ENCODE data around the gene ARHGAP25.

ARHGAP25 gene

DNA sequence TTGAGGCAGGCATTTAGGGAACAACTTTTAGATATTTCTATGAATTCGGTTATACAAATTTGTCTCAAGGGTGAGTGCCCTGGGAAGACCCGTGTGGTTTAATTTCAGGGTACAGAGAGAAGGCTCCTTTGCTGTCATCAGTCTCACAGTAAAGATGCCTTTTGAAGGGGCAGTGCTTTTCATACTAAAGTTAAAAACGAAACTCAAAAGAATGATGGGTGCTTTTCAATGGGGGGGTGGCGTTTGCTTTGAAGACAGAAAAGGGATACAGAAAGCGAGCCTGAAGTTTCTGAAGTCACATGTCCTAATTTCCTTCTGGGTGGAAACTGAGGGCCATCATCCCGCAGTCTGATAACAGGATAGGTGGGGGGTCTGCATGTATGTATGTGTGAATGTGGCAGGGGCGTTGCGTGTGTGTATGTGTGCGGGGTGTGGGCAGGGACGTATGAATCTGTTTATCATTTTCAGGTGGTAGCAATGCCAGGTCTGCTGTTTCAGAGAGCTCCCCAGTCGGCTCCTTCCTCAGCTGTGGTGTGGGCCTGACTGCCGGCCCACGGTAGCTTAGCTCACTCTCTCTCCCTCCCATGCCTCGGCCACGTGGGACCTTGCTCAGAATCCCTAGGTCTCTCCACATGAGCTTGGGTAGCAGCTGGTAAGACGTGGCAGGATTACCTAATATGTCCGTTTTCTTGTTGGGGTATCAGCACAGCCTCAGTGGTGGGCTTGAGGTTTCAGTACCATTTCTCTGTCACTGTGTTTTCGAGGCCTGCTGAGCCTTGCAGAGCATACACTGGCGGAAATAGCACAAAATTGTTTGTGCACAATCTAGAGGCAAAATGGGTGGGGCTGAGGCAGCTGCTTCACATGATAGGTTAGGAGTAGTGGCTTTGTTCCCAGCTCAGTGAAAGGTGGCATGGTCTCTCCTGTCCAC is 32.7 kb downstream of the ARHGAP25 start:
- DNase-seq, result peak; percentile 39 to 66

- no peak for DNase-seq
Measured at GRCh38 chr2:68767996-68768395, 33.4 kb downstream of the ARHGAP25 start.

DNA sequence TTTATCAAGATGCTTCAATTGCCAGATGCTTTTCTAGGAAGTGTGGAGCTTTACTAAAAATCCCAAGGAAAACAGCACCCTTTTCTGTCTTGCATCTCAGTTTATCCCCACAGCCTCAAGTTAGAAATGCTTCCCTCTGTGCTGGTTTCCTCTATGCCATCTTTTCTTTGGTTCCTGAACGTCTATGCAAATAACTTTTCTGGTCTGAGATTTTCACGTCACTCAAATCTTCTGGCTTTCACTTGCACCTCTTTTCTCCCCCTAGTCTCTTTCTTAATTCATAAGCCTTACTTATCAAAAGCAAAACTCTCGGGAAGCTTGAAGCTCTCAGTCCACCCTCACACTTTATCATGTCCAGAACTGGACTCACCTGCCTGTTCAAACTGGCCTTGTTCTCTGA is 33.9 kb downstream of the ARHGAP25 start:
- no peak for DNase-seq

DNA sequence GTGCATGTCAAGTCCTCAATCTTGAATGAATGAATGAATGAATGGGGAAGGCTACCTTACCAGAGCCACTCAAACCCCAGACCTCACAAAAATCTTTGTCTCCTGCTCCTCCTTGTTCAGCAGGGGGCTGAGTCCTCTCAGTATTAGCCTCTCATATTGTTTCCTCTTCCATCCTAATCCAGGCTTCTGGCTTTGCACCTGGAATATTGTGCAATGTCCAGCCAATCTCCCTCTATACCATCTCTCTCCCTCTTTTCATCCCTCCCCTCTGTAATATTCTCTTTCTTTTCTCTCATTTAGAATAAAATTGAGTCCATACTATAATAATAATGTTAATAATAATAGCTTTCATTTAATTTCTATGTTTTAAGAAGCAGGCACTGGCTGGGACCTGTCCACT is 34.3 kb downstream of the ARHGAP25 start:
- no peak for DNase-seq

DNA sequence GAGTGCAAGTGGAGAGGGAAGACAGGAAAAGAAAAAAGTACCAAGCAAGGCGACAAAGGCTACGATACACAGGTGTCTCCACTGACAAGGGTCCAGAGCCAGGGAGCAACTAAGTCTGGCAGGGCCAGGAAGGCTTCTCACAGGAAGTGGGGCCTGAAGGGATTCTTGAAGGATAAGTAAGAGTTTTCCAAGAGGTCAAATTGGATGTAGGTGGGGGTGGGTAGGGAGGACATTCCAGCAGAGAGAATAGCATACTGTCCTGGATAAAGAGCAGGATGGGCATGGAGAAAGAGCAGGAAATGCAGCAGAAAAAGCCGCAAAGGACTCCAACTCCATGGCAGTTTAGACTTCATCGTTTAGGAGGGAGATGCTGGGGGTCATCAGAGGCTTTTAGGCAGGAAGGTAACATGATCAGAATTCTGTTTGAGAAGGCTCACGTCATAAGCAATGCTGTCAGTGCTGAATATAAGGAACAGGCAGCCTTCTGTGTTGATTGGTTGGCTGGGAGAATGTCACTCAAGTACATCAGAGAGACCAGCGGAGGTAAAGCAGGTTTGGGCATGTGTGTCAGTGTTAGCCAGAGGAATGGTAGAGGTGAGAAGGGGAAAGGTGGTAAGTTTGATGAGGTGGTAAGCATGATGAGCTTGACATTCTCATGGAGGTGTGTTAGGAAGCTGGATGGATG is 35.1 kb downstream of the ARHGAP25 start:
- DNase-seq, result peak; percentile 43 to 46

DNA sequence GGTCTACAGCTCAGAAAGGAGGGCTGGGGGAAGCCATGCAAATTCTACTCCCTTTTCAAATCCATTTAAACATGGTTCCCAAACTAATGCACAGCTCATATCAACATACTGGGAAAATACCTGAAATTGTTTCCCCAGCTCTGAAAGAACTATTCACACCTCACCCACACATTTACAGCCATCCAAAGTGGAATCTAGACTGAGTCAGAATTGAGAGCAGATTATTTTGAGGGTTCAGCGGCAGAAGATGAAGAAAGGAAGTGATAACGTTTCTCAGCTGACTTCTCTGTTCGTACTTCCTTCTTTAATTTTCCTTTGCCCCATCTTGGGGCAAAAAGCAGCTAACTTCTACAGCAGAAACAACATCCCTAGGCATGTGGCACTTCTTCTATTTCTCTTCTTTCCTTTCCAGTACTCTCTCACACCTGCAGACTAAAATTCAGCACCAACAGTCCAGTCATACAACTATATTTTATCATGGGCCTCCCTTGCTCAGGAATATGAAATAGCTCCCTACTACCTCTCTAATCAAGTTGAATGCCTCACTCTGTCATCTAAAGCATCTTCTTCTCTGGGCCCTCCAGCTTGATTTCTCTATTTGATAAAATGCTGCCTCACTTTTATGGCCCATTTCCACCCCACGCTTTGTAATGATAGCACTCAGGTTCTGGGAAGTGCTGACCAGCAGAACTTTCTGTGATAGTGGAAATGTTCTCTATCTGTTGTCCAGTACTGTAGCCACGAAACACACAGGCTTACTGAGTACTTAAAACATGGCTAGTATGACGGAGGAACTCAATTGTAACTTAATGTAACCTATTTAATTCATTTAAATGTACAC is 35.9 kb downstream of the ARHGAP25 start:
- DNase-seq, result peak in 1 of 2 donors; percentile 40

DNA sequence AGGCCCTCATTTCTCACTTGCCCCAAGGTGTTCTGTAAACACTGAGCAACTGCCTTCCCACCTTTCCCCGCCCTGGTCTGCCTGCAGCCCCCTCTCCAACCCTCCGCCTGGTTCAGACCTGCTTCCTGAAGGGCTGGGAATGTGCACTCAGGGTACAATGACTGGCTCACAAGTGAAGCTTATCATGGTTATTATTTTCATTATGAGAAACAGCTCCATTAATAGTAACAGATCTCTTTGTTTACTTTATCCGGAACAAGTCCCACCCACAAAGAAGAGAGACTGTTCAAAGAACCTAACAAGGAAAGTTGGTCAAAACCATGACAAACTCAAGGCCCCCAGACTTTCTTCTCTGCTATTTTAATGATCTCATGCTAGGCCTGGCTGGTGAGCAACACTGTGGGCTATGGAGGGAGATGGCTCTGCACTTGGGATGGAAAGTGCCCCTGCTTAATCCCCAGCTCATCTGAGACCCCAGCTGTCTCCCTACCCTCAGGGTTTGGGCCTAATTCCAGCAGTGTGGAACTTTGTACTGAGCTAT is 36.7 kb downstream of the ARHGAP25 start:
- peak in 1 of 2 donors; percentile 36 for DNase-seq

GRCh38 chr2:68772109-68772508 is 37.5 kb downstream of the ARHGAP25 start:
- no peak for DNase-seq

GRCh38 chr2:68774569-68775271 is 40.1 kb downstream of the ARHGAP25 start:
- DNase-seq, result peak; percentile 70 to 79

DNA sequence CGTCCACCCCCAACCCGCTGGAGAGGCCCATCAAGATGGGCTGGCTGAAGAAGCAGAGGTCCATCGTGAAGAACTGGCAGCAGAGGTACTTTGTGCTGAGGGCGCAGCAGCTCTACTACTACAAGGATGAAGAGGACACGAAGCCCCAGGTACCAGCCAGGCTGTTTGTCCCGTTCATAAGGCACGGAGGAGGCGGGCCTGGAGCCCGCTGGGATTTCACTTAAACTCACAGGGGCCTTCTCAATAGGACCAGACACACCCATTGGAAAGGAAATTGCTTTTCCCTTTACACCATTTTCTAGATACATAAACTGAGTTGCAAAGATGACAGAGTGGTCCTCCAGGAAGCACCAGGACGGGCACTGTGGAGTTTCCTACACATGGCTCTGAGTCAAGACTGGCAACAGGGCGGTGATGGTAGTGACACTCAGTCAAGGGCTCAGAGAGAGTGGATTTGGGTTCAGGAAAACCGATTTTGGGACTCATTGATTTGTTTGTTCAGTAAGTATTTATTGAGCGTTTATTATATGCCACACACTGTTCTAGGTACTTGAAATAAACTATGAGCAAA is 40.7 kb downstream of the ARHGAP25 start:
- no peak for DNase-seq

- no peak for DNase-seq
Measured at GRCh38 chr2:68776124-68776523, 41.5 kb downstream of the ARHGAP25 start.

GRCh38 chr2:68779595-68779994 is 45.0 kb downstream of the ARHGAP25 start:
- DNase-seq, result no peak

- DNase-seq, result no peak
Measured at GRCh38 chr2:68784188-68784587, 49.6 kb downstream of the ARHGAP25 start.

GRCh38 chr2:68784915-68785314 is 50.3 kb downstream of the ARHGAP25 start:
- DNase-seq, result no peak

GRCh38 chr2:68787356-68787755 is 52.7 kb downstream of the ARHGAP25 start:
- DNase-seq, result no peak

GRCh38 chr2:68789603-68790002 is 55.0 kb downstream of the ARHGAP25 start:
- DNase-seq, result peak in 1 of 2 donors; percentile 84

- no peak for DNase-seq
Measured at GRCh38 chr2:68790600-68790999, 56.0 kb downstream of the ARHGAP25 start.

DNA sequence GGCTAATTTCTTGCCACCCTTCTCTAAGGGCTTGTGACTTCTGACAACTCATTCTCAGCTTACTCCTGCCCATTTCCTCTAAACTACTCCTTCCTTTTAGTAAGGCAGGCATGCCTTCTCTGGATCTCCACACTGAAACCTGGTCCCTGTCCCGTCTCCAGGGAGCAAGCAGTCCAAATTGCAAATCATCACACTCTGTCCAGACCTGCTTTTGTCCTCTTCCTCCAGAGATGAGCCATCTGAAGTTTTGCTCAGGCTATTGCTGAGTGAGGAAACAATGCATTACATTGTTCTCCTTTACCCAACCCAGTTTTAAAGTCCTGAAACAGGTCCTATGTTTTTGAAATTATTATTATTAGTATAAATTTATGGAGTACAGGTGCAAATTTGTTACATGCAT is 57.3 kb downstream of the ARHGAP25 start:
- no peak for DNase-seq

- DNase-seq, result no peak
Measured at GRCh38 chr2:68792751-68793150, 58.1 kb downstream of the ARHGAP25 start.

GRCh38 chr2:68796295-68796905 is 61.8 kb downstream of the ARHGAP25 start:
- peak in 1 of 2 donors; percentile 26 for DNase-seq

- DNase-seq, result no peak
Measured at GRCh38 chr2:68798569-68798968, 64.0 kb downstream of the ARHGAP25 start.
